WTC11 (cell line): ENCODE data around the gene BICDL2.

ENCODE experiments used
- CTCF ChIP-seq: fragments of 200-600 bp; IDR thresholded peaks from 2 replicates; pipeline ENCODE4 v1.8.0; 2022; ENCODE audit warnings: antibody characterized with exemption
- ETV6 ChIP-seq: sonication (generic); formaldehyde crosslinking; IDR thresholded peaks from 2 replicates; pipeline ENCODE4 v1.8.1; 2022; ENCODE audit warnings: mild to moderate bottlenecking, missing genetic modification reagents
- SP1 ChIP-seq: sonication (generic); formaldehyde crosslinking; conservative IDR thresholded peaks from 2 replicates; pipeline ENCODE4 v1.8.1; 2022; ENCODE audit warnings: missing genetic modification reagents
- ZNF423 ChIP-seq: fragments of 250-450 bp; sonication (Bioruptor Pico); IDR thresholded peaks from 2 replicates; pipeline ENCODE4 v2.1.2; 2022; ENCODE audit warnings: mild to moderate bottlenecking, moderate library complexity

GRCh38 chr16:3035289-3035971, 1.3 kb downstream of the BICDL2 start:
- TF ChIP-seq SP1 (CRISPR knock-in tag) (no peak), ETV6 (CRISPR knock-in tag) (no peak), CTCF (no peak), ZNF423 (CRISPR knock-in tag) (no peak)
